ENCODE results near the gene LAMC1. TPM values are rescaled to one million over a fixed set of nuclear protein-coding genes. Genes with fewer than 3 reads are reported as not detected.

LAMC1 gene
- 359 and 440 TPM in 2 replicates for total RNA-seq (2014; rRNA removed; shearing (Covaris generic))

DNA sequence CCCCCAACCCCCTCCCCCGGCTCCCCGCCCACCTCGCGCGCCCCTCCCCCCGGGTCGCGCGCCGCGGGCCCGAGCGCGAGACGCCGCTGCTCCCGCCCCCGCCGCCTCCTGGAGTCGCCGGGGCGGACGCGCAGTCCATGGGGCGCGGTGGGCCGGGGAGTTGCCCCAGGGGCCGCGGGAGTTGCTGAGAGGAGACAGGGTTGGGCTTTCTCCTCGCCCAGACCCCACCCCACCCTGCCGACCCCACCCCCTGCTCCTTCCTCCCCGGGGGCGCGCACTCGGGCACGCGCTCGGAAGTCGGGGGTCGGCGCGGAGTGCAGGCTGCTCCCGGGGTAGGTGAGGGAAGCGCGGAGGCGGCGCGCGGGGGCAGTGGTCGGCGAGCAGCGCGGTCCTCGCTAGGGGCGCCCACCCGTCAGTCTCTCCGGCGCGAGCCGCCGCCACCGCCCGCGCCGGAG lies at the start of gene LAMC1:
Gene LAMC1 (plus strand): TSS at position 275 of the 455 bp plus-strand sequence. CDS start 297 bp downstream, outside the sequence.

DNA sequence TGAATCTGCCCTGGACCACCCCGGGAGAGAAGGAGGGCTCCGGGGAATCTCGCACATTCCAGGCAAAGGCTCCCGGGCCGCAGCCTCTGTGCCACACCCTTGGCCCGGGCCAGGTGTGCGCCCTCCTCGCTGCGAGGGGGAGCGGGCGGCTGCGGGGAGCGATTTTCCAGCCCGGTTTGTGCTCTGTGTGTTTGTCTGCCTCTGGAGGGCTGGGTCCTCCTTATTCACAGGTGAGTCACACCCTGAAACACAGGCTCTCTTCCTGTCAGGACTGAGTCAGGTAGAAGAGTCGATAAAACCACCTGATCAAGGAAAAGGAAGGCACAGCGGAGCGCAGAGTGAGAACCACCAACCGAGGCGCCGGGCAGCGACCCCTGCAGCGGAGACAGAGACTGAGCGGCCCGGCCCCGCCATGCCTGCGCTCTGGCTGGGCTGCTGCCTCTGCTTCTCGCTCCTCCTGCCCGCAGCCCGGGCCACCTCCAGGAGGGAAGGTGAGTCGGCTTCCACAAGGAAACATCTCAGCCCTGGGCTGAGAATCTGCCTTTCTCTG lies 162.8 kb downstream of the LAMC1 start, which contains the start of gene LAMC2:
Gene LAMC2 (plus strand): TSS at position 324 of the 550 bp plus-strand sequence. CDS start 89 bp downstream, at position 413.

Small RNA genes within 50 kb of the gene (small RNA-seq; reads per million reads assigned to genes)
- gene RNU6-41P = not detected

Other genes with a start within 250 kb of the LAMC1 start
- gene NPL, start 233.6 kb upstream of the LAMC1 start, total RNA-seq (2014; rRNA removed; shearing (Covaris generic)) = 2.4 and 6.9 TPM in 2 replicates
- gene DHX9, start 184.1 kb upstream of the LAMC1 start, total RNA-seq (2014; rRNA removed; shearing (Covaris generic)) = 232 and 258 TPM in 2 replicates
- gene SHCBP1L, start 70.3 kb upstream of the LAMC1 start, total RNA-seq (2014; rRNA removed; shearing (Covaris generic)) = not detected in 2 replicates
- 2.1 and 4.1 TPM in 2 replicates for gene LAMC2, start 162.8 kb downstream of the LAMC1 start, total RNA-seq (2014; rRNA removed; shearing (Covaris generic))